ENCODE measurements around the gene WDR31.

DNA sequence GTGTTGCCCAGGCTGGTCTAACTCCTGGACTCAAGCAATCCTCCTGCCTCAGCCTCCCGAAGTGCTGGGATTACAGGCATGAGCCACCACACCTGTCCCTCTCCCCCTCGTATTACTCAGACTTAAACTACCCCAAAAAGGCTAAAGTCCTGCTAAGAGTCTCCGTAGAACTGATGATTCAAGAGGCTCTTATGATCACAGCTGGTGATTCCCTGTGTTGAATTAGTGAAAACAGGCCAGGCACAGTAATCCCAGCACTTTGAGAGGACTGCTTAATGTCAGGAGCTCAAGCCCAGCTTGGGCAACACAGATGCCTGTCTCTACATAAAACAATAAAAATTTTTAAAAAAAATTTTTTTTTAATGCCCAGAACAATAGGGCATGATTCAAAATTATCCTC lies 73.9 kb downstream of the WDR31 start:
- TF ChIP-seq, protein P1, sequence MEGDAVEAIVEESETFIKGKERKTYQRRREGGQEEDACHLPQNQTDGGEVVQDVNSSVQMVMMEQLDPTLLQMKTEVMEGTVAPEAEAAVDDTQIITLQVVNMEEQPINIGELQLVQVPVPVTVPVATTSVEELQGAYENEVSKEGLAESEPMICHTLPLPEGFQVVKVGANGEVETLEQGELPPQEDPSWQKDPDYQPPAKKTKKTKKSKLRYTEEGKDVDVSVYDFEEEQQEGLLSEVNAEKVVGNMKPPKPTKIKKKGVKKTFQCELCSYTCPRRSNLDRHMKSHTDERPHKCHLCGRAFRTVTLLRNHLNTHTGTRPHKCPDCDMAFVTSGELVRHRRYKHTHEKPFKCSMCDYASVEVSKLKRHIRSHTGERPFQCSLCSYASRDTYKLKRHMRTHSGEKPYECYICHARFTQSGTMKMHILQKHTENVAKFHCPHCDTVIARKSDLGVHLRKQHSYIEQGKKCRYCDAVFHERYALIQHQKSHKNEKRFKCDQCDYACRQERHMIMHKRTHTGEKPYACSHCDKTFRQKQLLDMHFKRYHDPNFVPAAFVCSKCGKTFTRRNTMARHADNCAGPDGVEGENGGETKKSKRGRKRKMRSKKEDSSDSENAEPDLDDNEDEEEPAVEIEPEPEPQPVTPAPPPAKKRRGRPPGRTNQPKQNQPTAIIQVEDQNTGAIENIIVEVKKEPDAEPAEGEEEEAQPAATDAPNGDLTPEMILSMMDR (IDR thresholded peaks at IDR 0.05): no peak
- no peak for TF ChIP-seq ZFX (IDR thresholded peaks at IDR 0.05; ENCODE audit: borderline replicate concordance)

Measured in 22Rv1 (cell line).